RWPE1 (cell line): ENCODE data around the gene UQCC3.

Source experiments
- CTCF ChIA-PET: fragments of 350-600 bp; sonication (Branson Sonifier 250); formaldehyde crosslinking; extraction: SDS; loops from one replicate; lab custom pipeline; 2021; lab: Yijun Ruan, JAX
- POLR2A ChIA-PET: fragments of 400-600 bp; formaldehyde crosslinking; extraction: SDS; loops from one replicate; lab custom pipeline; 2020; ENCODE audit warnings: antibody characterized with exemption; ENCODE audit not compliant: low non-redundant PET; lab: Yijun Ruan, JAX
- DNase-seq: peaks from one replicate; pipeline ENCODE4 v3.0.0; 2012; ENCODE audit warnings: low spot score
- H3K27ac ChIP-seq: fragments of 450-650 bp; 2 replicates; pipeline ENCODE4 v1.5.1; 2017
- TF ChIP-seq, protein P1 (sequence below): fragments of 450-650 bp; conservative IDR thresholded peaks from 2 replicates; pipeline ENCODE4 v1.5.1; 2017; ENCODE audit warnings: low read depth, mild to moderate bottlenecking

Gene UQCC3

DNA sequence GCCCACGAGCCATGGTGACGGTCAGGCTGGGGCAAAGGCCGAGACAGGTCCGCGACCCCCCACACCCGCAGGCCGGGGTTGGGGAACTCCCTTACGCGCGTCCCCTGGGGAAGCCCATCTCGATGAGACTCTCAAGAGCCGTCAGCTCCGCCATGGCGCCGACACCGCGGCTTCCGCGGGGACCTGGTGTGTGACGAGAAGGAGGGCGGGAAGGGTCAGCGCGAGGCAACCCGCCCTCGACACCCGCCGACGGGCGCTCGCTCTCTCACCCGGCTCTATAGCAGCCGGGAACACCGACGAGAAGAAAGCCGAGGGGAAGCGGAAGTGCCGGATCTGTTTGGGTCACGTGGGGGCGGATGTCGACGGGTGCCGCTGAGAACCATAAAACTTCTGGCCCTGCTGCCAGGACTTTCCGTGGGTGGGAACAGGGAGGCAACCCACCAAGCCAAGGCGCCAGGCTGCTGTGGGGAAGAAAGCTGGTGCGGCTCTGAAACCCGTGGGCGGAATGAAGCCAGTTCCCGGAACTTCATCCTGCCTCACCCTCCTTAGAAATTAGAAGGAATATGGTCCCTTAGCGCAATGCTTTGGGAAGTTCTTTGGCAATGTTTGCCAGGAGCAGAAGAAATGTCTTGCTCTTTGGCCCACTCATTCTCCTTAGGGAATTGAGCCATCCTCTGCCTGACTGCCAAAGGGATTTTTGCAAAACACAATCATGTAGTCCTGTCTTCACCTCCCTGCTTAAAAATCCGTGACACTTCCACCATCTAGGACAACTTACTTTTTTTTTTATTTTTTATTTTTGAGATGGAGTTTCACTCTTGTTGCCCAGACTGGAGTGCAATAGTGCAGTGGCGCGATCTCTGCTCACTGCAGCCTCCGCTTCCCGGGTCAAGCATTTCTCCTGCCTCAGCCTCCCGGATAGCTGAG, 7.6 kb downstream of the UQCC3 start, which contains the start of gene UBXN1:
Gene UBXN1 (minus strand): TSS at position 304 of the 927 bp plus-strand sequence. CDS start 150 bp downstream, at position 154.
- TF ChIP-seq, protein P1, sequence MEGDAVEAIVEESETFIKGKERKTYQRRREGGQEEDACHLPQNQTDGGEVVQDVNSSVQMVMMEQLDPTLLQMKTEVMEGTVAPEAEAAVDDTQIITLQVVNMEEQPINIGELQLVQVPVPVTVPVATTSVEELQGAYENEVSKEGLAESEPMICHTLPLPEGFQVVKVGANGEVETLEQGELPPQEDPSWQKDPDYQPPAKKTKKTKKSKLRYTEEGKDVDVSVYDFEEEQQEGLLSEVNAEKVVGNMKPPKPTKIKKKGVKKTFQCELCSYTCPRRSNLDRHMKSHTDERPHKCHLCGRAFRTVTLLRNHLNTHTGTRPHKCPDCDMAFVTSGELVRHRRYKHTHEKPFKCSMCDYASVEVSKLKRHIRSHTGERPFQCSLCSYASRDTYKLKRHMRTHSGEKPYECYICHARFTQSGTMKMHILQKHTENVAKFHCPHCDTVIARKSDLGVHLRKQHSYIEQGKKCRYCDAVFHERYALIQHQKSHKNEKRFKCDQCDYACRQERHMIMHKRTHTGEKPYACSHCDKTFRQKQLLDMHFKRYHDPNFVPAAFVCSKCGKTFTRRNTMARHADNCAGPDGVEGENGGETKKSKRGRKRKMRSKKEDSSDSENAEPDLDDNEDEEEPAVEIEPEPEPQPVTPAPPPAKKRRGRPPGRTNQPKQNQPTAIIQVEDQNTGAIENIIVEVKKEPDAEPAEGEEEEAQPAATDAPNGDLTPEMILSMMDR = no peak
- peak within 1 kb of the TSS; percentile 88 for H3K27ac ChIP-seq
- peak; percentile 79 for DNase-seq
- ChIA-PET POLR2A (interaction anchor here (0.9 to 1.1 kb wide), 2 partner anchors 30 to 47 kb away, joined by 4 to 6 read pairs; no protein-coding TSS in a partner anchor), CTCF (no interaction called here)

DNA sequence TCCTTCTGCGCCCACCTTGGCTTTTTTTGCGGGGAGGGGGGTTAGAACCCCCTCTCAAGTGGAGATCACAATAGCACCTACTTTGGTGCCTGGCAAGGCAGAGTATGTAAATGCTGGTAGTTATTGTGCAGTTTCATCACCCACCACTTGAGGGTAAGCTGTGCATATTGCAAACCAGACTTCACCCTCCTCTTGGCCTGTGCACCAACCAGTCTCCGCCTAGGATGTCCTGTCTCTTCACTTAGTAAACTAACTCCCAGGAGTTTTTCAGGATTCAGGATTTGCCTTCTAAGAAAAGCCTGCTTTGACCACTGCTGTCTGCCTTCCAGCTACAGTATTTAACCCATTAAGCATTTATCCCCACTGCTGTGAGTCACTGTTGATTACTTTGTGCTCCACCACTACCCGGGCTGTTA, 9.4 kb downstream of the UQCC3 start:
- TF ChIP-seq, protein P1 = peak; percentile 71
- peak; percentile 69 for DNase-seq
- ChIA-PET POLR2A (interaction anchor here (0.5 to 1.1 kb wide), 4 partner anchors 11 to 80 kb away, joined by 4 to 8 read pairs (median 6); no protein-coding TSS in a partner anchor), CTCF (interaction anchor here (0.6 to 2.5 kb wide), 9 partner anchors 8 to 538 kb away, joined by 3 to 17 read pairs (median 6); partner anchors contain the start of genes HNRNPUL2, LRRN4CL and TTC9C)
- H3K27ac ChIP-seq = peak overlapping the region; percentile 88

DNA sequence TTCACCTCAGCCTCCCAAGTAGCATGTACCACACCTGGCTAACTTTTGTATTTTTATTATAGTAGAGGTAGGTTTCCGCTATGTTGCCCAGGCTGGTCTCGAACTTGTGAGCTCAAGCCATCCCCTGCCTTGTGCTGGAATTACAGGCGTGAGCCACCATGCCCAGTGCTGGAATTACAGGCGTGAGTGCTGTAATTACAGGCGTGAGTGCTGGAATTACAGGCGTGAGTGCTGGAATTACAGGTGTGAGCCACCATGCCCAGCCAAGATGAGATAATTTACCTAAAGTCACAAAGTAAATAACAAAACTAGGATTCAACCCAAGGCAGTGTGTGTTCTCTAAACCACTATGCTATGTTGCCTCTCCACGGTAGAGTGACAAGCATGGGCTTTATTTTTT, 11.0 kb downstream of the UQCC3 start:
- ChIA-PET POLR2A (no interaction called here), CTCF (interaction anchor here (2.5 kb wide), 1 partner anchor 12 kb away, joined by 17 read pairs; no protein-coding TSS in a partner anchor)
- TF ChIP-seq, protein P1 = no peak
- no peak for DNase-seq
- H3K27ac ChIP-seq = no peak overlapping the region

DNA sequence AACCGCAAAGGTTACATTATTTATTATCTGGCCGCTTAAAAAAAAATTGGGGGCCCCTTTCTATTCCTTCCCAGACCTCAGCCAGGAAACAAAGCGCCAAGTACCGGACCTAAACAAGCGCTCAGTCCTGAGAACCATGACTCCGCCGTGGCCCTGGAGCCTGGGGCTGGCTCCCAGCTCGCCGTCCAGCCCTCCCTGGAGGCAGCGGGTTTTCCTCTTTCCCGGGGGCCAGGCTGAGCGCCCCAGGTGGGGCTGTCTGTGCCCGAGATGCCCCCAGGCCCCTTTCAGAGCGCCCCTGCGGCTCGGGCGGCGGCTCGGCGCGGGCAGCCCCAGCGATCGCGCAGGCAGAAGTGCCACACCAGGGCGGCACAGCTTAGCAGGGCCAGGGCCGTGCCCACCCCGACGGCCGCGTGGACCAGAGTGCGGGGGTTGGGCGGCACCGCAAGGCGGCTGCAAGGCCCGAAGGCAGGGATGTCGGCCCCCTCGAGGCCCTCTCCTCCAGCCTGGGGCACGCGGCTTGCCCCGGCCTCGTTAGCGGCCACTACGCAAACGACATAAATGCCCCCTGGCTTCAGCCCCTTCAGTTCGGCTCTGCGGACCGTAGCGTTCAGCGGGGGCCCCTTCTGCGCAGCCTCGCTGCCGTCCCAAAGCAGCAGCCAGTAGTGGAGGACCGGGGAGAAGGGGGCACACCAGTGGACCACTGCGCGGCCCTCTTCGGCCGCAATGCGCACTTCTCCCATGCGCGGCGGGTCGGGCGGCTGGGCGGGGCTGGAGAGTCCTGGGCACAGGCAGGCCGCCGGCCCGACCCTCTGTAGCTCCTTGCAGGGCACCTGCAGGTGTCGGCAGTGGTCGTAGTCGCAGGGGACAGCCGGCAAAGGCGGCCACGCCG, 16.3 kb downstream of the UQCC3 start:
- CTCF ChIA-PET = interaction anchor here (0.6 kb wide), 1 partner anchor 38 kb away, joined by 3 read pairs; no protein-coding TSS in a partner anchor
- POLR2A ChIA-PET = no interaction called here
- no peak for DNase-seq
- TF ChIP-seq, protein P1 = no peak
- no peak overlapping the region for H3K27ac ChIP-seq

DNA sequence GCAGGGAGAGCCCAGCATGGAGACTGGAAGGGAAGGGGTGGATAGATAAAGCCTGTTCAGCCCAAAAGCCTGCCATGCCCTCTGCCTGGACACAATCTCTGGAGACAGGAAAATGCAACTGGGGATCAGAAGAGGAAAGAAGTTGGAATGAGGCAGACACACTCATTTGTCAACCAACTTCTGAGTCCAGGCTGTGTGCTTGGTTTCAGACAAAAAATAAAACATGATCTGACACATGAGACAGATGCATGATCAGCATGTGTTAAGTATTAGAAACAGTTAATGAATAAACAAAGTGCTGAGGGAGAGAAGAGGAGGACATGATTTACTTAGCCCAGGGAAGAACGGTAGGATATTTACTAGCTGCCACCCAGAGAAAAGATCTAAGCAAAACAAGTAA, 17.0 kb downstream of the UQCC3 start:
- no peak overlapping the region for H3K27ac ChIP-seq
- ChIA-PET POLR2A (no interaction called here), CTCF (no interaction called here)
- no peak for DNase-seq
- TF ChIP-seq, protein P1 = no peak
